HUES48 (cell line): Measurements from ENCODE around the gene SLC39A2.
A peak's percentile ranks its signal among the peaks of the same experiment; 100 is the strongest.

Experiments
- H3K27ac ChIP-seq: one replicate; pipeline ENCODE4 v1.7.0; 2013; ENCODE audit warnings: low read depth, low read length, inconsistent platforms
- H3K27me3 ChIP-seq: 2 replicates; pipeline ENCODE4 v1.6.1; 2013; ENCODE audit warnings: mild to moderate bottlenecking, low read length; ENCODE audit not compliant: control insufficient read depth, insufficient read depth
- H3K36me3 ChIP-seq: 2 replicates; pipeline ENCODE4 v1.6.1; 2013; ENCODE audit warnings: low read length; ENCODE audit not compliant: control insufficient read depth, insufficient read depth
- H3K4me1 ChIP-seq: 2 replicates; pipeline ENCODE4 v1.6.1; 2013; ENCODE audit warnings: mild to moderate bottlenecking, low read length; ENCODE audit not compliant: control insufficient read depth, insufficient read depth
- H3K4me3 ChIP-seq: 2 replicates; pipeline ENCODE4 v1.5.1; 2013; ENCODE audit warnings: mild to moderate bottlenecking, low read depth, low read length
- H3K9ac ChIP-seq: 2 replicates; pipeline ENCODE4 v1.6.1; 2013; ENCODE audit warnings: mild to moderate bottlenecking, low read depth, low read length, moderate library complexity
- H3K9me3 ChIP-seq: 2 replicates; pipeline ENCODE4 v1.6.1; 2013; ENCODE audit warnings: low read length; ENCODE audit not compliant: control insufficient read depth, insufficient read depth

The SLC39A2 gene

GRCh38 chr14:21025371-21026273, 26.5 kb downstream of the SLC39A2 start:
- no peaks in the 10 kb centered on the region for H3K36me3 ChIP-seq
- H3K27ac ChIP-seq: peak overlapping the region; percentile 86
- no peaks in the 10 kb centered on the region for H3K9me3 ChIP-seq
- H3K4me1 ChIP-seq: peaks cover 14% of the 10 kb centered on the region
- peak overlapping the region; percentile 76 for H3K4me3 ChIP-seq
- peaks cover 42% of the 10 kb centered on the region for H3K27me3 ChIP-seq
- H3K9ac ChIP-seq: no peak overlapping the region

- Histone ChIP-seq H3K9ac (no peak overlapping the region), H3K36me3 (no peaks in the 10 kb centered on the region), H3K4me3 (peak overlapping the region; percentile 76), H3K27ac (peak overlapping the region; percentile 86), H3K27me3 (peaks cover 40% of the 10 kb centered on the region), H3K9me3 (no peaks in the 10 kb centered on the region), H3K4me1 (peaks cover 14% of the 10 kb centered on the region)
Measured at GRCh38 chr14:21026274-21026987, 27.3 kb downstream of the SLC39A2 start.

- Histone ChIP-seq H3K9me3 (no peaks in the 10 kb centered on the region), H3K4me3 (no peak overlapping the region), H3K27ac (no peak overlapping the region), H3K36me3 (no peaks in the 10 kb centered on the region), H3K27me3 (peaks cover 35% of the 10 kb centered on the region), H3K4me1 (peaks cover 14% of the 10 kb centered on the region), H3K9ac (no peak overlapping the region)
Measured at GRCh38 chr14:21026988-21027315, 27.9 kb downstream of the SLC39A2 start.

- H3K27ac ChIP-seq: no peak within 1 kb of the TSS
- no peaks in the 10 kb centered on the region for H3K36me3 ChIP-seq
- H3K9me3 ChIP-seq: no peaks in the 10 kb centered on the region
- no peak within 1 kb of the TSS for H3K9ac ChIP-seq
- peaks cover 14% of the 10 kb centered on the region for H3K4me1 ChIP-seq
- peaks cover 10% of the 10 kb centered on the region for H3K27me3 ChIP-seq
- H3K4me3 ChIP-seq: no peak within 1 kb of the TSS
Measured at GRCh38 chr14:21029917-21030316, 30.8 kb downstream of the SLC39A2 start, which contains the start of gene TPPP2. Gene TPPP2, plus strand, starts transcription at chr14:21030217. Its CDS starts 365 bp downstream, at chr14:21030582.

- peaks cover 14% of the 10 kb centered on the region for H3K4me1 ChIP-seq
- H3K4me3 ChIP-seq: no peak overlapping the region
- H3K36me3 ChIP-seq: no peaks in the 10 kb centered on the region
- peaks cover 10% of the 10 kb centered on the region for H3K27me3 ChIP-seq
- H3K27ac ChIP-seq: no peak overlapping the region
- H3K9ac ChIP-seq: no peak overlapping the region
- H3K9me3 ChIP-seq: no peaks in the 10 kb centered on the region
Measured at GRCh38 chr14:21030531-21030930, 31.4 kb downstream of the SLC39A2 start.

GRCh38 chr14:21032326-21033132, 33.4 kb downstream of the SLC39A2 start:
- H3K4me3 ChIP-seq: no peak overlapping the region
- no peak overlapping the region for H3K9ac ChIP-seq
- no peaks in the 10 kb centered on the region for H3K9me3 ChIP-seq
- no peaks in the 10 kb centered on the region for H3K27me3 ChIP-seq
- H3K36me3 ChIP-seq: no peaks in the 10 kb centered on the region
- H3K4me1 ChIP-seq: no peaks in the 10 kb centered on the region
- no peak overlapping the region for H3K27ac ChIP-seq

DNA sequence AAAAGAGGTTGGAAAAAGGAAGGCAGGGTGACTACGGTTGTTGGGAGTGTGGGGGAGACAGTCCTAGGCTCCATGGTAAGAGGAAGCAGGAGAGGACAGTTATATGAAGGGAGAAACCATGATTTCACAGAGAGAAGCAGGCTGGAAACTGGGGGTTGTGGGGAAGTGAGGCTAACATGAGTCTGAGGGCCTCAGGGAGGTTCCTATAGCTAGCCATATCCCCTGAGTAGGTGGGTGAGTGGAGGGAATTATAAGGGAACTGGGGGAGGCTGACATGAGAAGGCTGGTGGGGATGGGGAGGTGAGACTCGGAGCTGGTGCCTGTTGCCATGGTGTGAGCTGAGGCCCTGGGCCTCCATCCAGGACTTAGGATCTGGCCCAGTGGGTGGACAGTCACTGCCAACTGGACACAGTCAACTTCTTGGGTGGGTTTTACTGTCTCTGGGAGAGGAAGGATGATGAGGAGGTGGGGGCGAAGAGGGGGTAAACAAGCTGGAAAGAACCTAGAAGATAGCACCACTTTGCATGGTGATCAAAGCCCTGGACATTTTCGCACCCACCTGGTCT, 34.1 kb downstream of the SLC39A2 start:
- Histone ChIP-seq H3K9ac (no peak overlapping the region), H3K4me3 (no peak overlapping the region), H3K4me1 (no peaks in the 10 kb centered on the region), H3K36me3 (no peaks in the 10 kb centered on the region), H3K27me3 (no peaks in the 10 kb centered on the region), H3K9me3 (no peaks in the 10 kb centered on the region), H3K27ac (no peak overlapping the region)

DNA sequence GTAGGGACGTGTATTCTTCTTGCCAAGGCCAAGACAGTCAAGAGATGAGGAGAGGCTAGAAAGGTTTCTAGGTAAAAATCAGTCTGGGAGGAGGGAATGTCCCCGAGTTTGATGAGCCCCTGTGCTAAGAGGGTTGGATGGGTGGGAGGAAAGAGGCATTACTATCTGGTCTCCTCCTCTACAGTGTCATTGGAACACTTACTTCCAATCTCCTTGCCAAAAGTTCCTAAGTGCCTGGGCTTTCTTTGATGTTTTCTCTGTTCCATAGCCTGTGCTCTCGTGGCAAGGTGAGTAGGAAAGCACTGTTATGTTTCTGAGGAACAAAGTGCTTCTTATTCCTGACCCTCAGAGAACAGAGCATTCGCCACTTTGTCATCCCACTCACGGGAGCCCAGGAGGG, 35.6 kb downstream of the SLC39A2 start, which contains the start of gene RNASE13:
Gene RNASE13, minus strand, starts transcription at position 101 of the 400 bp plus-strand sequence. CDS start 519 bp downstream, outside the sequence.
- no peak within 1 kb of the TSS for H3K4me3 ChIP-seq
- H3K27ac ChIP-seq: no peak within 1 kb of the TSS
- no peaks in the 10 kb centered on the region for H3K9me3 ChIP-seq
- H3K27me3 ChIP-seq: no peaks in the 10 kb centered on the region
- H3K4me1 ChIP-seq: peaks cover 13% of the 10 kb centered on the region
- H3K9ac ChIP-seq: no peak within 1 kb of the TSS
- H3K36me3 ChIP-seq: no peaks in the 10 kb centered on the region

DNA sequence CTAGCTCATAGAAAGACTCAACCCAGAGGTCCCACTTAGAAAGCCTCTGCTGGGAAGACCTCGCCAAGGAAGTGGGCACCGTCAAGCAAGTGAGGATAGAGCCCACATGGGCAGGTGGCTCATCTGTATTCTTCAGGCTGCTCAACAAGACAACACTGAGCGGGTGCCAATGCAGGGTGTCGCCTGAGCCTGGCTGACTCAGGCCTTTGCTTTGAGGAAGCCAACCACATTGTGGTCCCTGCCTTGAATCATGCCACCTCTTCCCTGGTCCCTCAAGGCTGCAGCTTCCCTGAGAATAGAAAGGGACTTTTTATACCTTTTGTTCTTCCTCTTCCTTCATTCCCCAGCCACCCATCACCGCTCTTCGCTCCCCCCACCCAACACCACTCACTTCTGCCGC, 37.7 kb downstream of the SLC39A2 start:
- Histone ChIP-seq H3K9me3 (no peaks in the 10 kb centered on the region), H3K36me3 (no peaks in the 10 kb centered on the region), H3K4me1 (peaks cover 16% of the 10 kb centered on the region), H3K9ac (no peak overlapping the region), H3K27ac (no peak overlapping the region), H3K4me3 (no peak overlapping the region), H3K27me3 (no peaks in the 10 kb centered on the region)

DNA sequence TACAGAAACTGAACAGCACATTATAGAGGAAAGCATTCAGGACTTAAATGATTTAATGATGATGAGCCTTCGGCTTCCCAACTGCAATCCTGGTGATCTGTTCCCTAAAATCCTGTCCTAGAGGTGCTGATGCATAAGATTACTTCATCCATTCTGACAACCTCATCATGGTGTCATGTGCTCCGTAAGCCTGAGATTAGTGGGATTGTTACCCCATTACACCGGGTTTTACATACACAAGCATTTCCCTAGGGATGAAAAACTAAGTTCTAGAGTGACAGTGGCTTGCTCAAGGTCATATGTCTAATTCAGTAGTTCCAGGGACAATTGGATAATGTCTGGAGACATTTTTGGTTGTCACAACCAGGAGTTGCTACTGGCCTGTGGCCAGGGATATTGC, 38.1 kb downstream of the SLC39A2 start:
- Histone ChIP-seq H3K4me3 (no peak overlapping the region), H3K27me3 (no peaks in the 10 kb centered on the region), H3K9me3 (no peaks in the 10 kb centered on the region), H3K9ac (no peak overlapping the region), H3K27ac (no peak overlapping the region), H3K4me1 (peaks cover 16% of the 10 kb centered on the region), H3K36me3 (no peaks in the 10 kb centered on the region)
